Measurements from ENCODE around the gene RHOBTB3.

GRCh38 chr5:95801961-95802360 lies 70.8 kb downstream of the RHOBTB3 start:
- TF ChIP-seq, protein P1, sequence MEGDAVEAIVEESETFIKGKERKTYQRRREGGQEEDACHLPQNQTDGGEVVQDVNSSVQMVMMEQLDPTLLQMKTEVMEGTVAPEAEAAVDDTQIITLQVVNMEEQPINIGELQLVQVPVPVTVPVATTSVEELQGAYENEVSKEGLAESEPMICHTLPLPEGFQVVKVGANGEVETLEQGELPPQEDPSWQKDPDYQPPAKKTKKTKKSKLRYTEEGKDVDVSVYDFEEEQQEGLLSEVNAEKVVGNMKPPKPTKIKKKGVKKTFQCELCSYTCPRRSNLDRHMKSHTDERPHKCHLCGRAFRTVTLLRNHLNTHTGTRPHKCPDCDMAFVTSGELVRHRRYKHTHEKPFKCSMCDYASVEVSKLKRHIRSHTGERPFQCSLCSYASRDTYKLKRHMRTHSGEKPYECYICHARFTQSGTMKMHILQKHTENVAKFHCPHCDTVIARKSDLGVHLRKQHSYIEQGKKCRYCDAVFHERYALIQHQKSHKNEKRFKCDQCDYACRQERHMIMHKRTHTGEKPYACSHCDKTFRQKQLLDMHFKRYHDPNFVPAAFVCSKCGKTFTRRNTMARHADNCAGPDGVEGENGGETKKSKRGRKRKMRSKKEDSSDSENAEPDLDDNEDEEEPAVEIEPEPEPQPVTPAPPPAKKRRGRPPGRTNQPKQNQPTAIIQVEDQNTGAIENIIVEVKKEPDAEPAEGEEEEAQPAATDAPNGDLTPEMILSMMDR (conservative IDR thresholded peaks at IDR 0.05 in 1 of 2, IDR thresholded peaks at IDR 0.05 in 1 of 2; ENCODE audit: low read depth in 1 of 2, low read length in 2 of 2), result no peak
- TF ChIP-seq EZH2 (IDR thresholded peaks at IDR 0.05; ENCODE audit: low read length, missing control alignments), result no peak

Measured in fibroblast of lung (primary cell).